ELR (cell line): ENCODE data around the gene ACBD3.
"Not testable (repeated sequence)": the region's sequence is repeated elsewhere in the genome, so short reads cannot be mapped to it uniquely, and the experiment has no call there.

Experiments
- DNase-seq: peaks from one replicate; pipeline ENCODE4 v3.0.0-alpha.2; 2015; ENCODE audit warnings: low read depth

ACBD3 gene

GRCh38 chr1:226186124-226187018, at the start of gene ACBD3:
Gene ACBD3, minus strand, starts transcription at chr1:226186741. Its CDS starts 66 bp downstream, at chr1:226186675.
- peak; percentile 90 for DNase-seq

DNA sequence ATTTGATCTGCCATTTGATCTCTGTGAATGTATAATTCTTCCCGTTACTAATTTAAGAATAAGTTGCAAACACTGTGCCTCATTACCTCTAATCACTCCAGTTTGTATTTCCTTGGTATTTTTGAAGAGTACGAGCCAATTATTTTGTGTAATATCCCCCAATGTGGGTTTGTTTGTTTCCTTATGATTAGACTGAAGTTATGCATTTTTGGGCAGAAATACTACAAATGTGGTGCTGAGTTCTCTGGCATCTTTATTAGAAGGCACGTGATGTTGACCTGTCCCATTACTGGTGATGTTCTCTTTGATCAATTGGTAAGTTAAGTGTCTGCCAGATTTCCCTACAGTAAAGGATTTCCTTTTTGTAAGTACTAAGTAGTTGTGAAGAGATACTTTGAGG, 47.3 kb upstream of the ACBD3 start:
- no peak for DNase-seq

DNA sequence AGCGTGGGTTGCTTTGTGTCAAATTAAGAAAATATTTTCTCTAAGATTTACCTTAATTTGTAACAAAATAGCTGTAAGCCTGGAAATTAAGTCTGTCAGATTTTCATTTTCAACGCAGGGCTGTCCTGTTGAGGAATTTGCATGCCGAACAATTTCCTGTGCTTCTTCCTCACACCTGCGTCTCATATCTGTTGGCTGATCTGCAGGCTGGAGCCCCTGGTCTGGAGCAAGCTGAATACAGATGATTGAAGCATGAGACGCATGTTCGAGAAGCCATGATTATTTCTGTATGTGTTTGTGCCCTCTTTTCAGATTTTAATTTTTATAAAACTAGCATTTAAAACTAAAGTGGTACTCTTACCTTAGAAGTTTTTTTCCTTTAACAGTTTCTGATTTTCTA, 46.8 kb upstream of the ACBD3 start:
- no peak for DNase-seq

GRCh38 chr1:226226601-226227000, 40.1 kb upstream of the ACBD3 start:
- no peak for DNase-seq

GRCh38 chr1:226223786-226224244, 37.3 kb upstream of the ACBD3 start:
- DNase-seq, result peak; percentile 16

DNA sequence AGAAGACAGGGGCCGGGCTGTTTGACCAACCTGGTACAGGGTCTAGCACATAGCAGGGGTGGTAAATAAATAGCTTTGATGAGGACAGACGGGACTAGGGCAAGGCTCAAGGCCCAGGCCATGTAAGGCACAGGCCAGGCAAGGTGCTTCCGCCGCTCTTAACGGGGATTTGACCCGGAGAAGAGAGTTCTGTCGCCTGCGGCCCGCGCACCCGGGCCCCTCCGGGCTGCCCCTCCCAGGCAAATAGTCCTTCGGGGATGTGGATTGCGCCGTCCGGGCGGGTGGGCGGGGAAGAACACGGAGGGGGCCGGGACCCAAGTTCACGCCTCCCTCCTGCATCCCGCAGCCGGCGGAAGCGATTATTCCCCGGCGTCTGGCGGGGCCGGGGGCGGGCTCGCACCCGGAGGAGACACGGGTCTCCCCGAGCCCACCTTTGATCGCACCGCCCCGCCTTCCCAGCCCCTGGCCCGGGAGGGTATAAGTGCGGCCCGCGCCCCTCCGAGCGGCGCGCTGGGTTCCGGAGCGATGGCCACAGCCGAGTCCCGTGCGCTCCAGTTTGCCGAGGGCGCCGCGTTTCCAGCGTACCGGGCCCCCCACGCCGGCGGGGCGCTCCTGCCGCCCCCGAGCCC, 36.7 kb upstream of the ACBD3 start, which contains the start of gene MIXL1:
Gene MIXL1, plus strand, starts transcription at position 508 of the 629 bp plus-strand sequence. Its CDS starts 18 bp downstream, at position 526.
- no peak for DNase-seq

DNA sequence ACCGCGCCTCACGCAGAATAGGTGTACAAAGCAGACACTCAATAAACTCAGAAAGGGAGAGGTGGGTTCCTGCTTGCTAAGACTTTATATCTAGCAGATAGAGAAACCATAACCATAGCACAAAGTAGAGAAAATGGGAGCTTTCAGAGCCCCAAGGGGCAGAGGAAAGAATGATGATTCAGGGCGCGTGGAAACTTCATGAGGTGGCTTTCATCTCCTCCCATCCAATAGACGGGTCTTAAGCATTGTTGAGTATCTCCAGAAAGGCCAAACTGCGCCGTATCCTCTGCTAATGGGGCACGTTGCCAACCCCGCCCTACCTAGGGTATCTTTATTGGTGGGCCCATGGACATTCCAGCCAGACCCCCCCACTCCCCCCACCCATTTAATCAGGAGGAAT, 36.1 kb upstream of the ACBD3 start:
- no peak for DNase-seq

GRCh38 chr1:226220473-226221189, 34.1 kb upstream of the ACBD3 start:
- no peak for DNase-seq

DNA sequence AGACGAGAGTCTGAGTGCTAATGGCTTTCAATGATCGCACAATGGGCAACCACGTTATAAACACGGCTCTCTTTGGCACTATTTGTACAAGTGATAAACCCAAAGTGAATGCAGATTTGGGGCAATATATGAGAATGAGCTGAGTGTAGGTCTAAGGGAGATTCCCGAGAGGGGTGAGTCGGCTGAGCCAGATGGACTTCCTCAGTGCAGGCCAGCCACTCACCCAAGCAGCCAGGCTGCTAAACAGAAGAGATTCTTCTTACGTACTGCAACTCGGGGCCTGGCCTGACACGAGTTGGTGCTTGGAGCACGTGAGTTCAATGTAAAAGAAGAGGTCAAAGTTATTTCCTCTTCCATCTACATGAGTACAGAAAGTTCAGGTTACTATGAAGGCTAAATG, 30.7 kb upstream of the ACBD3 start:
- peak; percentile 32 for DNase-seq

DNA sequence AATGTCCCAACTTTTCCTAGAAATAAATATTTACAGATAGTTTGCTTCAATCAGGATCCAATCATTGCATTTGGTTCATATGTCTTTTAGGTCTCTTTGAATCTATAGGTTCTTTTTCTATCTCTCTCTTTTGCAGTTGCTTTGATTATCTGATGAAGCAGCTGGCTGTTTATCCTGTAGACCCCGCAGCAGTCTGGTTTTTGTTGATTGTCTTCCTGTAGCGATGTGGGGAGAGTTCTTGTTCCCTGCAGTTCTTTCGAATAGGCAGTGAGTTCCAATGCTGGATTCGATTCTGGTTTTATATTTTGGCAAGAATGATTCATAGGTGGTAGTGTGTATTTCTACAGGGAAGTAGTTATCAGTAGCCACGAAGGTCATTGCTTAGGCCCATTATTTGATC, 29.5 kb upstream of the ACBD3 start:
- no peak for DNase-seq

DNA sequence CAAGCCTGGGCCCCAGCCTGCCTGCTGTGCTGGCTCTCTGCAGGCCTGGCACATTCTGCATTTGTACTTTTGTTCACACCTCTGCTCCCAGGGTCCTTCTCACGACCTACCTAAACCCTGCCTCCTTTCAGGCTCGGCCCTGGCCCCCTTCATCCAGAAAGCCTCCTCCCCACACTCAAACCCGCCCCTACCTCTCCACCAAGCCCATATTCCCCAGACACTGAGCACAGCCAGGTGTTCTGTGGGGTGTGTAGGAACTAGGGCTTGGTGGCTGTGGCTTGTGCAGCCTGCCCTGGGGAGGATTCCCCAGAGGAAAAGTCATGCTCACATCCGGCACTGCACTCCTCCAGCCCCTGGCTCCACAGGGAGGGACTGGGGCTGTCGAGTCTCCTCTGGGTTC, 28.7 kb upstream of the ACBD3 start:
- no peak for DNase-seq

DNA sequence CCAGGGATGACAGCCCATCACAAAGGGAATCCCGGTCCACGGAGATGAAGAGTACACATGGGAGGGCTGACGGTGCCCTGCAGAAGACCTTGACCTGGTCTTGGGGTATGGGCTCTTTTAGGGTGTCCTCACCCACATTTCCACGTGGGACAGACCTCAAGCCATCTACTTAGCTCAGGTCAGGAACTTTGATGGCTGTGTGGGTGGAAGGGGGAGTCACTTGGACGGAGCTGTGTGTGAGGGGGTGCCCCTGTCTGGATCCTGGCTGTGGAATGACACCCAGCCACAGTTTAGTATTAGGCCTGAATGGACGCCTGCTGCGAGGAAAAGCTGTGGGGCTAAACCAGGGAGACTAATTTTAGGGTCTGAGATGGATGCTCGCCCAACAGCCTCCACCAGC, 26.0 kb upstream of the ACBD3 start:
- no peak for DNase-seq

GRCh38 chr1:226211181-226211821, 24.8 kb upstream of the ACBD3 start:
- DNase-seq, result no peak

DNA sequence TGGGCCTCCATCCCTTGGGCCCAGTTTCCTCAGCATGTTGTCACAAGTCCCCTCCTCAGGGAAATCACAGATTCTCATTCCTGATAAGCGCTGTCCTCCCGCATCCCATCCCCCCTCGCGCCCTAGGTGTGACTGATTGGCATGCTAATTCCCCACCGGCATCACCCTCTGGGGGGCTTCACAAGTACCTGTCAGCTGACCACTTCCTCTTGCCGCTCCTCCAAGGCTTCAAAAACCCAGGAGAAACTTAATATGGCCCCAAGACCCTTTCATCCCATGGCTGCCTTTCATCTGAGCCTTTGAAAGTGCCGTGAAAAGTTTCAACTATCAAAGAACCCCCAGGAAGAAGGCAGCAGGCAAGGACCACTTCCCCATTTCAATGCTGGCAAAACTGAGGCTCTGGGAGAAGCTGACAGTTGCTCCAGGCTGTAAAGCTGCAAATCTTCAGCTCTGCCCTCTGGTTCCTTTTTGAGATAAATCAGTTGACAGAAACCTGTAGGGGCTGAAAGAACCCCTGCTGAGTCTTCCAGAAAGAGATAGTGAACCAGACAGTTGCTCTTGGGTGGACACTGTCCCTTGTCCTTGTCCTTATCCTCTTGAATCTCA, 24.1 kb upstream of the ACBD3 start:
- DNase-seq, result no peak

DNA sequence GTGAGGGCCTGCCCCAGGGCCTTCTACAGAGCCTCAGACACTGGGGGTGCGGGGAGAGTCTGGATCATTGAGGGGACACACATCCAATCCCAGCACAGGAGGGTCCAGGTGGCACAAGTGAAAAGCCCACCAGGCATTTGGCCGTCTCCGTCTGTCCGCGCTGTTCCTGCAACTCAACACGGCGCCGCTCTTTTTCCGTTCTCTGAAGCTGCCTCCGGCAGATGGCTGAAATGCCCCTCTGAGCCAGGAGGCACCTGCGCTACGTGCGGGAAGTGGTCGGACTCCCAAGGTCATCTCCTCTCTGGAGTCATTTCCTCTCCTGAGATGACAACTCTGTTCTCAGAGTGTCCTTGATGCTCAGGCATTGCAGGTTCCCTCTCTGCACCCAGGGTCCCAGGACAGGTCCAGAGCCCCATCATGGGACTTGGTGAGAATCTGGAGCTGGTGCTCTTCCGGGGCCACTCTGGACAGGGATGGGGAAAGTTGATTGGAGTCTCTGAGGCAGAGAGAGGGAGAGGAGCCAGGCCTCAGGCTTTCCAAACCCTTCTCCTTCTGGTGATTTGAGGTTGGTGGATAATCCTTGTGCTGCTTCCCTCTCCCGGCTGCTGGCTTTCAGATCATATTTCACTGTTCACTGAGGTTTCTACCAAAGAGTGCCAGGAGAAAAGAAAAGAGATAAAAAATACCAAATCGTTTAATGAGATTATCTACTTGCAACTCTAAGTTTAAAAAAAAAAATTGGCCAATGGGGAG, 22.9 kb upstream of the ACBD3 start:
- DNase-seq, result no peak

DNA sequence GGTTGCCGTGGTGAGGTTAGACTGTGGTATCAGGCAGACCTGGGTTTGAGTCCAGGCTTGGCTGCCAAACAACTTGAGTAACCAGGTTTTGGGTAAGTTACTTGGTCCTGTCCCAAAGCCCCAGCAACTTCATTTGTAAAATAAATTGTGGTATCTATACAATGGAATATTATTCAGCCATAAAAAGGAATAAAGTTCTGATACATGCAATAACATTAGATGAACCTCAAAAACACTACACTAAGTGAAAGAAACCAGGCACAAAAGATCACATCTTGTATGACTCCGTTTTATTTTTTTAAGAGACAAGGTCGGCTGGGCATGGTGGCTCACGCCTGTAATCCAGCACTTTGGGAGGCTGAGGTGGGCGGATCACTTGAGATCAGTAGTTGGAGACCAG, 20.5 kb upstream of the ACBD3 start:
- DNase-seq, result no peak

GRCh38 chr1:226204198-226204597, 17.7 kb upstream of the ACBD3 start:
- DNase-seq, result no peak

DNA sequence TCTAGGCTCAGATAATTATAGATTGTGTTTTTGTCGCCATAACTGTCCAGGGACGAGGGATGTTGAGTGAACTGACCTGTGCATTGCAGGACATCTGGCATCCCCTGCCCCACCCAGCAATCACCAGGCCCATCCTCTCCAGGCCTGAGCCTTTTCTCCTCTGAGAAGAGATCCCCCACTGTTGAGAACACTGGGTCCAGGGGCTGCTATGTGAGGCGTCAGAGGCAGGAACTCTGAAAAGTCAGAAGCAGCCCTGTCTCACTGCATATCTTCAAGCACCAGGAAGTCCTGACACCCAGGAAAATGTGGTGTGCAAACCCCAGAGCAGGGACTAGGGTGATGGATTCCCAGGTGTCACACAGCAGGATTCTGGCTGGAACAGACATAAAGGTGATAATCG, 17.1 kb upstream of the ACBD3 start:
- no peak for DNase-seq

DNA sequence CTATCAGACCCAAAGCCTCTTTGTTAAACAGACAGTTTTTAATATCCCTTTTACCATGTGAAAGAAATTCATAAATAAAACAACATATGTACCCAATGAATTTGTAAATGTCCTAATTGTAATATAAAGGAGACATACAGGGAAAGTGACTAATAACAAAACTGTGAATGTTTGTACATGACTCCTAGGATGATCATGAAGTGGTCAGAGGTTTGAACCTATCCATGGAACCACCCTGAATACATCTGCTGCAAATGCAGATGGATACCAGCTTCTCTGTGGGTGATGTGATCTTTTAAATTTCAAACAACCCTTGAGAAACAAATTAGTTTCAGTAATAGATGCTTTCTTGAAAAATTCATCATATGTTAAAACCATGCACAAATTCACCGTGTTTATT, 16.7 kb upstream of the ACBD3 start:
- peak; percentile 23 for DNase-seq

- DNase-seq, result not testable (repeated sequence)
Observed at GRCh38 chr1:226202666-226203065, 16.1 kb upstream of the ACBD3 start.

DNA sequence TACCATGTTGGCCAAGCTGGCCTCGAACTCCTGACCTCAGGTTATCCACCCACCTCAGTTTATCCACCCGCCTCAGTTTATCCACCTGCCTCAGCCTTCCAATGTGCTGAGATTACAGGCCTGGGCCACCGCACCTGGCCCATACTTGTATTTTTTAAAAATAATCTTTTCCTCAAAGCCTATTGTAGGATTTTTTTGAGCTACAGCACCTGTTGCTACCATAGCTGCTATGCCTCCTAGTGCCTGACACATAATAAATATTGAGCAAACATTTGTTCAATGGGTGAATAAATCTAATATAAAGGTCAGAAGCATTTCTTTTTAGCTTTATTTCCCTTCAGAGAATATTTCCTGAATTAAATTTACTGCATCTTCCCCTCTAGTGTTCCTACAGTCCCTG, 15.7 kb upstream of the ACBD3 start:
- DNase-seq, result no peak
